GM23338 (cell line): Measurements from ENCODE around the gene SRMS. TPM values are rescaled to one million over a fixed set of nuclear protein-coding genes. Genes with fewer than 3 reads are reported as not detected.

Source experiments
- ATAC-seq: fragments of 200-7000 bp; cut with Tn5 transposase; 3 replicates; pipeline ENCODE4 v1.9.1; 2020
- DNase-seq: peaks from one replicate; pipeline ENCODE4 v3.0.0-alpha.2; 2015; ENCODE audit warnings: low spot score
- H2AFZ ChIP-seq: fragments of 200-600 bp; sonication (generic); 2 replicates; pipeline ENCODE4 v1.8.0; 2016; ENCODE audit warnings: antibody characterized with exemption, mild to moderate bottlenecking, moderate library complexity
- H3F3A ChIP-seq: fragments of 200-600 bp; sonication (generic); replicated peaks from 2 replicates; pipeline ENCODE4 v1.8.0; 2017; ENCODE audit warnings: antibody characterized with exemption, mixed run types, low read depth
- H3K27ac ChIP-seq: fragments of 200-600 bp; sonication (generic); 2 replicates; pipeline ENCODE4 v1.6.1; 2016; ENCODE audit warnings: low read depth
- H3K27me3 ChIP-seq: fragments of 200-600 bp; sonication (generic); 2 replicates; pipeline ENCODE4 v1.8.0; 2016; ENCODE audit warnings: mild to moderate bottlenecking, mixed run types, moderate library complexity; ENCODE audit not compliant: insufficient read depth
- H3K36me3 ChIP-seq: fragments of 200-600 bp; sonication (generic); 2 replicates; pipeline ENCODE4 v1.8.0; 2016; ENCODE audit warnings: mild to moderate bottlenecking; ENCODE audit not compliant: insufficient read depth
- H3K4me1 ChIP-seq: fragments of 200-600 bp; sonication (generic); 2 replicates; pipeline ENCODE4 v1.8.0; 2016; ENCODE audit warnings: mild to moderate bottlenecking, moderate library complexity; ENCODE audit not compliant: insufficient read depth
- H3K4me2 ChIP-seq: fragments of 200-600 bp; sonication (generic); 2 replicates; pipeline ENCODE4 v1.7.1; 2017; ENCODE audit warnings: mixed run types
- H3K4me3 ChIP-seq: fragments of 200-600 bp; sonication (generic); 2 replicates; pipeline ENCODE4 v1.6.1; 2016; ENCODE audit warnings: mixed run types
- H3K79me2 ChIP-seq: fragments of 200-600 bp; sonication (generic); replicated peaks from 2 replicates; pipeline ENCODE4 v1.8.0; 2017; ENCODE audit warnings: mild to moderate bottlenecking; ENCODE audit not compliant: insufficient read depth
- H3K9me2 ChIP-seq: fragments of 200-600 bp; sonication (generic); 2 replicates; pipeline ENCODE4 v1.8.0; 2017; ENCODE audit not compliant: insufficient read depth
- H4K20me1 ChIP-seq: fragments of 200-600 bp; sonication (generic); replicated peaks from 2 replicates; pipeline ENCODE4 v1.8.0; 2017; ENCODE audit warnings: mild to moderate bottlenecking; ENCODE audit not compliant: insufficient read depth
- H3K27ac Mint-ChIP-seq: 2 replicates; pipeline ENCODE4 v1.8.0; 2020; ENCODE audit warnings: inconsistent platforms, mild to moderate bottlenecking, moderate library complexity, mixed read lengths
- H3K27me3 Mint-ChIP-seq: 3 replicates; pipeline ENCODE4 v1.8.0; 2022; ENCODE audit warnings: low read depth, mild to moderate bottlenecking, moderate library complexity, mixed read lengths, inconsistent platforms; ENCODE audit not compliant: insufficient read depth, poor library complexity
- H3K36me3 Mint-ChIP-seq: 3 replicates; pipeline ENCODE4 v1.8.0; 2021; ENCODE audit warnings: low read depth, mild to moderate bottlenecking, inconsistent platforms, moderate library complexity, mixed read lengths
- H3K4me1 Mint-ChIP-seq: 3 replicates; pipeline ENCODE4 v1.8.0; 2020; ENCODE audit warnings: mild to moderate bottlenecking, inconsistent platforms, mixed read lengths
- H3K4me3 Mint-ChIP-seq: 3 replicates; pipeline ENCODE4 v1.8.0; 2021; ENCODE audit warnings: moderate library complexity, mild to moderate bottlenecking, inconsistent platforms, mixed read lengths
- H3K9me3 Mint-ChIP-seq: 3 replicates; pipeline ENCODE4 v1.8.0; 2020; ENCODE audit warnings: moderate library complexity, mild to moderate bottlenecking, inconsistent platforms, mixed read lengths
- CREB1 ChIP-seq: fragments of 250-450 bp; sonication (Bioruptor Pico); IDR thresholded peaks from 2 replicates; pipeline ENCODE4 v1.5.0; 2020; ENCODE audit warnings: low read depth, mild to moderate bottlenecking, moderate library complexity
- STAT1 ChIP-seq: IDR thresholded peaks from one replicate; pipeline ENCODE4 v1.6.1; 2016; ENCODE audit warnings: antibody characterized with exemption; ENCODE audit not compliant: unreplicated experiment
- ZNF114 ChIP-seq: fragments of 250-450 bp; sonication (Bioruptor Pico); IDR thresholded peaks from 2 replicates; pipeline ENCODE4 v1.5.0; 2020; ENCODE audit warnings: mild to moderate bottlenecking, moderate library complexity
- ZNF331 ChIP-seq: fragments of 250-450 bp; sonication (Bioruptor Pico); IDR thresholded peaks from 2 replicates; pipeline ENCODE4 v1.5.0; 2020; ENCODE audit warnings: low read depth, mild to moderate bottlenecking, moderate library complexity
- ZNF462 ChIP-seq: fragments of 250-450 bp; sonication (Bioruptor Pico); IDR thresholded peaks from 2 replicates; pipeline ENCODE4 v1.5.0; 2020; ENCODE audit warnings: mild to moderate bottlenecking, moderate library complexity
- polyA plus RNA-seq: library from polyadenylated mRNA; unstranded; fragments of >200 nt; fragmentation: Nextera tagmentation; extraction: Ambion mirVana; gene quantifications from 2 replicates; pipeline ENCODE4 v1.2.1, GENCODE V29; 2016
- total RNA-seq: library from RNA; depleted of rRNA; stranded (reverse); fragments of >200 nt; shearing (Covaris generic); gene quantifications from 2 replicates; pipeline ENCODE4 v1.2.3, GENCODE V29; 2014

Gene SRMS
- total and polyA plus RNA-seq, 2 experiments from 2014 or later, result 0.23 to 0.59 TPM

GRCh38 chr20:63563225-63563935 is 15.8 kb upstream of the SRMS start:
- ATAC-seq (no peak), DNase-seq (no peak)
- Mint-ChIP-seq H3K27ac (no peak overlapping the region), H3K36me3 (peaks cover 3% of the 10 kb centered on the region; the same call in 1 of the 3 replicates), H3K27me3 (no peaks in the 10 kb centered on the region), H3K9me3 (peaks cover 4% of the 10 kb centered on the region; the same call in 2 of the 3 replicates), H3K4me1 (no peaks in the 10 kb centered on the region), H3K4me3 (no peak overlapping the region)
- no peaks in the 10 kb centered on the region for H3K79me2 ChIP-seq
- no peaks in the 10 kb centered on the region for H3K36me3 ChIP-seq
- no peak overlapping the region for H3K4me2 ChIP-seq
- no peaks in the 10 kb centered on the region for H4K20me1 ChIP-seq
- H3F3A ChIP-seq, result no peaks in the 10 kb centered on the region
- H3K9me2 ChIP-seq, result no peaks in the 10 kb centered on the region
- TF ChIP-seq ZNF331 (CRISPR knock-in tag) (no peak), STAT1 (no peak), ZNF114 (CRISPR knock-in tag) (no peak), ZNF462 (CRISPR knock-in tag) (no peak), CREB1 (CRISPR knock-in tag) (no peak)
- H3K27ac ChIP-seq, result no peak overlapping the region
- no peak overlapping the region for H2AFZ ChIP-seq
- no peaks in the 10 kb centered on the region for H3K4me1 ChIP-seq
- H3K4me3 ChIP-seq, result no peak overlapping the region
- H3K27me3 ChIP-seq, result no peaks in the 10 kb centered on the region
